Subcutaneous abdominal adipose tissue (tissue), 5 donors: Measurements from ENCODE around the gene TRDN.

Experiments used
- H3K27ac ChIP-seq: one replicate; pipeline ENCODE4 v1.7.0; 2013; ENCODE audit warnings: low read depth, mild to moderate bottlenecking, inconsistent platforms, low read length, moderate library complexity
- H3K27me3 ChIP-seq, 5 donors: one replicate each; pipeline ENCODE4 v1.7.0; 2013; ENCODE audit warnings: low read length in 5 of 5, inconsistent platforms in 1 of 5; ENCODE audit not compliant: control insufficient read depth in 5 of 5, insufficient read depth in 4 of 5
- H3K36me3 ChIP-seq, 5 donors: one replicate each; pipeline ENCODE4 v1.7.0; 2013; ENCODE audit warnings: low read length in 5 of 5; ENCODE audit not compliant: control insufficient read depth in 5 of 5, insufficient read depth in 5 of 5
- H3K4me1 ChIP-seq, 5 donors: one replicate each; pipeline ENCODE4 v1.7.0; 2013; ENCODE audit warnings: low read length in 5 of 5, mild to moderate bottlenecking in 3 of 5, moderate library complexity in 1 of 5; ENCODE audit not compliant: control insufficient read depth in 5 of 5, insufficient read depth in 5 of 5
- H3K4me3 ChIP-seq, 5 donors: one replicate each; pipeline ENCODE4 v1.7.0; 2013; ENCODE audit warnings: low read length in 5 of 5, low read depth in 1 of 5
- H3K9ac ChIP-seq, 5 donors: one replicate each; pipeline ENCODE4 v1.7.0; 2013; ENCODE audit warnings: low read length in 5 of 5, mild to moderate bottlenecking in 4 of 5, moderate library complexity in 3 of 5
- H3K9me3 ChIP-seq, 5 donors: one replicate each; pipeline ENCODE4 v1.7.0; 2013; ENCODE audit warnings: low read length in 5 of 5; ENCODE audit not compliant: control insufficient read depth in 5 of 5
- donor health status: healthy.
- donor health status: healthy.
- donor health status: healthy.
- donor health status: healthy.
- donor health status: healthy.

Gene TRDN

DNA sequence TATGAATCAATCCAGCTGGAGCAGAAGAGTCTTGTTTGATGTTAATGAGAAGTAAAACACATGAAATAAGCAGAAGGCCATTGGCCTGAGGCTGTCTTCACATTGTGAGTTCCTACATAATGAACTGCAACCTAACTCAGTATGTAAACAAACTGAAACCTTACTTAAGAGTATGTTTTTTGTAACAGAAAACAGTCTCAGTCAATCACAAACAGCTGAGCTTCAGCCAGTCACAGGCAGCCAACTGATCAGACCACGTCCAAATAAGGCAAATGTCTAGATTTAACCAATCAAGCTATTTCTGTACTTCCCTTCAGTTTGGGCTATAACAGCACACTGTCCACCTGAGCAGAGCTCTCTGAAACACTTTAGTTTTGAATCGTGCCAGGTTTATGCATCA is 234.7 kb downstream of the TRDN start:
- Histone ChIP-seq H3K27ac (no peak overlapping the region), H3K4me1 (no peaks in the 10 kb centered on the region), H3K9me3 (no peaks in the 10 kb centered on the region), H3K9ac (no peak overlapping the region), H3K36me3 (no peaks in the 10 kb centered on the region), H3K27me3 (no peaks in the 10 kb centered on the region), H3K4me3 (no peak overlapping the region)

DNA sequence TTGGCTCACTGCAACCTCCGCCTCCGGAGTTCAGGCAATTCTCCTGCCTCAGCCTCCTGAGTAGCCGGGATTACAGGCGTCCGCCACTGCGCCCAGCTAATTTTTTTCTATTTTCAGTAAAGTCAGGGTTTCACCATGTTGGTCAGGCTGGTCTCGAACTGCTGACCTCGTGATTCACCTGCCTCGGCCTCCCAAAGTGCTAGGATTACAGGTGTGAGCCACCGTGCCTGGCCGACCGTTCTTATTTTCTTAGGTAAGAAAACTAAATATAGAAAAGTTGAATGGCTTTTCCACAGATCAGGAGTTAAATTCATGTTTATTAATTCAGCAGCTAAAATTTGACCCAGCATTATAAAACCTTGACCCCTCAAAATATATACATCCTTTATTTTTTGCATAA is 238.7 kb downstream of the TRDN start:
- H3K36me3 ChIP-seq, result no peaks in the 10 kb centered on the region

DNA sequence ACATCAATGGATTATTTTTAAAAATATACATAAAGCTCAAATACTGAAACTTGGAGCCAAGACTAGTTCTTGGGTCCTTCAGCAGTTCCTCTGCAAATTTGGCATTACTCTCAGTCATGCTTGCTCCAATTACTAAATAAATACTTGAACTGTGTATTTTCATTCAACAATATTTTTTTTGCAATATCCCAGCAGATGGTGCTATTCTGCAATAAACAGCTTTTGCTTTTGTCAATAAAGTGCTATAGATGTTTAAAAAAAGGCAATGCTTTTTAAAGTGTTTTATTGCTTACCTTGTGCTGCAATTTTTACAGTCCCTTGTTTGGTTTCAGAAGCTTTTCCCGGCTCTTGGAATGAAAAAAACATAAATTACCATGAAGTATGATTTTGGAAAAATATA is 243.4 kb downstream of the TRDN start:
- no peak overlapping the region for H3K27ac ChIP-seq
- no peak overlapping the region for H3K9ac ChIP-seq
- no peak overlapping the region for H3K4me3 ChIP-seq
- H3K36me3 ChIP-seq, result no peaks in the 10 kb centered on the region
- H3K27me3 ChIP-seq, result no peaks in the 10 kb centered on the region
- no peaks in the 10 kb centered on the region for H3K9me3 ChIP-seq
- H3K4me1 ChIP-seq, result no peaks in the 10 kb centered on the region

More for the DNA sequence above, 238.7 kb downstream of the TRDN start:
- Histone ChIP-seq H3K27me3 (no peaks in the 10 kb centered on the region), H3K4me1 (no peaks in the 10 kb centered on the region), H3K4me3 (no peak overlapping the region), H3K9ac (no peak overlapping the region), H3K27ac (no peak overlapping the region), H3K9me3 (no peaks in the 10 kb centered on the region)

DNA sequence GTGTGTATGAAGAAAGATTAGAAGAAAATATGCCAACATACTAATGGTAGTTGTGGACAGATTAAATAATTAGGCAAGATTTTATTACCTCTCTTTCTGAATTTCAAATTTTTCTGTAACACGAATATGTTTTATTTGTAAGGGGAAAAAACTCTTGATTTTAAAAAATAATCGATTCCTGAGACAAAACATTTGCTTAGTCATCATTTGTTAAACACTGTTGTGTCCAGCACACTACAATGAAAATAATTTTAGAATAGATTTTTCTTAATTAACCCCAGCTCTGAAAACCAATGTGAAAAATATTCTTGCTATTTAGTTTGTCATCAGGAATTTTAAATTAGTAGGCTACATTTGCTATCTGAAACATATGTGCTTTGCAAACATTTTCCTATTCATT is 253.0 kb downstream of the TRDN start:
- Histone ChIP-seq H3K27me3 (no peaks in the 10 kb centered on the region), H3K9me3 (no peaks in the 10 kb centered on the region), H3K36me3 (no peaks in the 10 kb centered on the region), H3K4me3 (no peak overlapping the region), H3K4me1 (no peaks in the 10 kb centered on the region), H3K9ac (no peak overlapping the region), H3K27ac (no peak overlapping the region)

DNA sequence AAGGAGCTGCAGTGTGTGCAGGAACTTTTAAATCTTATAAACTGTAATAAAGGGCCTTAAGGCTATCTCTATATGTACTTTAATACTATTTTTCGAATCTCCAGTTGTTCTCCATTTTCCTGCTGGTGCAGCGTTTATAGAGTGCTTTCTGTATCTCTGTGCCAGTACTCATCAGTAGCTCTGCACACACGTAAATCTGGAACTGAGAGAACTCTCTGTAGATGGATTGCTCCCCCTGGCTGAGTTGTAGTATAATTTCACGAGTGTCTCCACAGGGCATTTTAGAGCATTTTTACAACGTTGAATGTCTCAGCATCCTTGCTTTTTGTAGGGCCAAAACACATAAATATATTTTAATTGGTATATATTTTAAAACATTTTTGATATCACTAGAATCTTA is 256.5 kb downstream of the TRDN start:
- Histone ChIP-seq H3K4me3 (no peak overlapping the region), H3K27ac (no peak overlapping the region), H3K9ac (no peak overlapping the region)

DNA sequence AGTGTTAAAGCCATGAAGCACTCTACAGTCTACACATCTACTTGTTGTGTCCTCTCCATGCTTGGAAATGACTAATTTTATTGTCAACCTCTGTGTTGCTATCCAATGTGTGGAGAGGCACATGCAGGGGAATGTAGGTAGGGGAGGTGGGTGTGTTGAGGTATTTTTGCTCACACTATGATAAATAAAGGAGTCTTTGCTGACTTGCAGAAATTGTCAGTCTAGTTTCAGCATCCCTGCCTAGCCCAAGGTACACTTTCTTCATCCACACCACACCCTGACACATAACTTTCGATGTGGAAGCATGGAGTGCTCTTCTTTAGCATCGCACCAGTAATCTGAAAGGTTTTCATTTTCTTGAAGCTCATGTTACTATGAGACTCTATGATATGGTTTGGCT is 264.0 kb downstream of the TRDN start:
- H3K4me1 ChIP-seq, result peaks cover 0 to 9% (median 2%) of the 10 kb centered on the region in 5 donors
- no peaks in the 10 kb centered on the region for H3K9me3 ChIP-seq
- H3K27me3 ChIP-seq, result no peaks in the 10 kb centered on the region
- H3K27ac ChIP-seq, result no peak overlapping the region
- H3K4me3 ChIP-seq, result no peak overlapping the region
- no peak overlapping the region for H3K9ac ChIP-seq
- no peaks in the 10 kb centered on the region for H3K36me3 ChIP-seq

More for the DNA sequence above, 256.5 kb downstream of the TRDN start:
- no peaks in the 10 kb centered on the region for H3K4me1 ChIP-seq
- H3K27me3 ChIP-seq, result no peaks in the 10 kb centered on the region
- H3K9me3 ChIP-seq, result no peaks in the 10 kb centered on the region
- H3K36me3 ChIP-seq, result no peaks in the 10 kb centered on the region

DNA sequence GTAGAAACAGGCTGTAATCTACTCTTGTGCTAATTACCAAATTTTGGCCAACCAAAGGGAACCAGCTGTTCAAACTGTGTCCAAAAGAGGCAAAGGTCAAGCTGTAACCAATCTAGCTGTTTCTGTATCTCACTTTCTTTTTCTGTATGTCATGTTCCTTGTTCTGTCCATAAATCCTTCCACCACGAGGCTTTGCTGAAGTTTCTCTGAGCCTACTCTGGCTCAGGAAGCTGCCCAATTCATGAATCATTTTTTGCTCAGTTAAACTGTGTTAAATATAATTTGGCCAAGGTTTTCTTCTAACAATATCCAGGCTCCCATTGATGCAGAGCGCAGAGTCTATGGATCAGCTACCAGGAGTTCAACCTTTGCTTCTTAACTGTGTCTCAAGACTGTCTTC is 272.8 kb downstream of the TRDN start:
- no peak overlapping the region for H3K4me3 ChIP-seq
- H3K27ac ChIP-seq, result no peak overlapping the region
- H3K9me3 ChIP-seq, result no peaks in the 10 kb centered on the region
- peaks cover 0 to 3% (median under 1%) of the 10 kb centered on the region in 5 donors for H3K4me1 ChIP-seq
- H3K36me3 ChIP-seq, result no peaks in the 10 kb centered on the region
- no peak overlapping the region for H3K9ac ChIP-seq
- H3K27me3 ChIP-seq, result no peaks in the 10 kb centered on the region

DNA sequence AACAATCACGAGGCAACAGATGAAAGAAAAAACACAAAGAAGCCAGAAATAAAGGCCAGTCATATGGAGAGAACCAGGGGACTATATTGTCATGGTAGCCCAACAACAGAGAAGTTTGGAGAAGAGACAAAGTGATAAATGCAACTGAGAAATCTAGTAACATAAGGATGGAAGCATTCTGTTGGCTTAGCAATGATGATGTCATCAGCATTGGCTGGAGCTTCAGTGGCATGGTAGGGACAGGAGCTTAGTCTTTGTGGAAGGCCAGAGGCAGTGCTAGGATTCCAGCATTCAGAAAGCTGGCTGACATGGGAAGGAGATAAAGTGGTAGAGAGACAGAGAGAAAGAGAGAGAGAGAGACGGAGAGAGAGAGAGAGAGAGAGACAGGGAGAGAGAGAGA is 276.4 kb downstream of the TRDN start:
- no peak overlapping the region for H3K27ac ChIP-seq
- no peak overlapping the region for H3K4me3 ChIP-seq
- H3K9ac ChIP-seq, result no peak overlapping the region
- H3K4me1 ChIP-seq, result no peaks in the 10 kb centered on the region
- no peaks in the 10 kb centered on the region for H3K27me3 ChIP-seq
- H3K9me3 ChIP-seq, result no peaks in the 10 kb centered on the region
- no peaks in the 10 kb centered on the region for H3K36me3 ChIP-seq

DNA sequence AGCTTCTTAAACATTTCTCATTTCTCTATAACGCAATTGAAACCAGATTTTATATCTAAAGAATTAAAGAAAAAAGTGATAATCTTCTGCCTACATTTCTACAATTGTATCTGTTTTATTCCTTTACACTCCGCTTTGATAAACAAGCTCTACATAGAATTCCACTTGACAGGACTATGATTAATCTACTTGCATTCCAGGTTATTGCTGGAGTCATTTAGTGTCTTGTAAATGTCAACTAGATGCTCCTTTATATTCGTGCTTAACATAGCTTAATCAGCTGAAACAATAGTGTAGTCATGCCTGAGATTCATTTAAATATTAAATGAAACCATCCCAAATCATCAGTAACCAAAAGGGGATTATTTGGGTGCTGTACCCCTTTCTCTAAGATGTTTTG is 284.0 kb downstream of the TRDN start:
- no peaks in the 10 kb centered on the region for H3K36me3 ChIP-seq
- H3K27ac ChIP-seq, result no peak overlapping the region
- no peaks in the 10 kb centered on the region for H3K27me3 ChIP-seq
- no peaks in the 10 kb centered on the region for H3K4me1 ChIP-seq
- no peak overlapping the region for H3K9ac ChIP-seq
- no peaks in the 10 kb centered on the region for H3K9me3 ChIP-seq
- no peak overlapping the region for H3K4me3 ChIP-seq

DNA sequence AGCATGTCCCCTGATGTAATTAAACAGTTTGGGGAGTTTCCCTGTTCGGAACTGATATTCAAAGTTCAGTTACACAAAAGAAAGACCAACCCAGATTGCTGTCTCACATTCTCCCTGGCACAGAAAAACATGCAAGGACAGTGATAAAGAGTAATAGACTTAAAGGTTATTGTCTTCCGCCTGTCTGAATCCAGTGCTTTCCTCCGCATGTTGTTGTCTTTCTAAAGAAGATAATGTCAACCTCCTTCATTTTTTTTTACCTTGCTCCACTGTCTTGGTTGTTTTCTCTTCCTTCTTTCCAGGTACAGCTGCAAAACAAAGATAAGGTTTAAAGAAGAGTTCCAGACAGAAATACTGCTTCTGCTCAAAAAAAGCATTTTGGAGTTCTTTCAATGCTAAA is 284.5 kb downstream of the TRDN start:
- Histone ChIP-seq H3K4me3 (no peak overlapping the region), H3K27me3 (no peaks in the 10 kb centered on the region), H3K4me1 (no peaks in the 10 kb centered on the region), H3K36me3 (no peaks in the 10 kb centered on the region), H3K9ac (no peak overlapping the region), H3K9me3 (no peaks in the 10 kb centered on the region), H3K27ac (no peak overlapping the region)

DNA sequence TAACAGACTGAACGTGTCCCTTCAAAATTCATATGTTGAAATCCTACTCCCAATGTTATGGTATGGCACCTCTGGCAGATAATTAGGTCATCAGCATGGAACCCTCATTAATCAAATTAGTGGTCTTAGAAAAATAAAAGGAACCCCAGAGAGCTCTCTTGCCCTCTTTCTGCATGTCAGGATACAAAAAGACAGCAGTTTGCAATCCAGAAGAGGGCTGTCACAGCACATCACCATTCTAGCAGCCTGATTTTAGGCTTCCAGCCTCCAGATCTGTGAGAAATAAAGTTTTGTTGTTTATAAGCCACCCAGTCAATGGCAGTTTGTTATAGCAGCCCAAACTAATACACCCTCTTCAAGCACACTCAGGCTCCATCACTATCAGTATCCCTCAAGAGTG is 292.9 kb downstream of the TRDN start:
- no peak overlapping the region for H3K9ac ChIP-seq
- no peak overlapping the region for H3K4me3 ChIP-seq
- no peaks in the 10 kb centered on the region for H3K9me3 ChIP-seq
- H3K27me3 ChIP-seq, result no peaks in the 10 kb centered on the region
- H3K36me3 ChIP-seq, result no peaks in the 10 kb centered on the region
- no peak overlapping the region for H3K27ac ChIP-seq
- no peaks in the 10 kb centered on the region for H3K4me1 ChIP-seq
